Mesangial cell (primary cell): Measurements from ENCODE around the gene TAP2. TPM values are rescaled to one million over a fixed set of nuclear protein-coding genes. Genes with fewer than 3 reads are reported as not detected.

ENCODE experiments used
- total RNA-seq: library from RNA; depleted of rRNA; stranded (reverse); fragments of >200 nt; gene quantifications from 2 replicates; pipeline ENCODE4 v1.2.3, GENCODE V29; 2015

The TAP2 gene
- total RNA-seq: 11.3 and 38.3 TPM in 2 replicates

DNA sequence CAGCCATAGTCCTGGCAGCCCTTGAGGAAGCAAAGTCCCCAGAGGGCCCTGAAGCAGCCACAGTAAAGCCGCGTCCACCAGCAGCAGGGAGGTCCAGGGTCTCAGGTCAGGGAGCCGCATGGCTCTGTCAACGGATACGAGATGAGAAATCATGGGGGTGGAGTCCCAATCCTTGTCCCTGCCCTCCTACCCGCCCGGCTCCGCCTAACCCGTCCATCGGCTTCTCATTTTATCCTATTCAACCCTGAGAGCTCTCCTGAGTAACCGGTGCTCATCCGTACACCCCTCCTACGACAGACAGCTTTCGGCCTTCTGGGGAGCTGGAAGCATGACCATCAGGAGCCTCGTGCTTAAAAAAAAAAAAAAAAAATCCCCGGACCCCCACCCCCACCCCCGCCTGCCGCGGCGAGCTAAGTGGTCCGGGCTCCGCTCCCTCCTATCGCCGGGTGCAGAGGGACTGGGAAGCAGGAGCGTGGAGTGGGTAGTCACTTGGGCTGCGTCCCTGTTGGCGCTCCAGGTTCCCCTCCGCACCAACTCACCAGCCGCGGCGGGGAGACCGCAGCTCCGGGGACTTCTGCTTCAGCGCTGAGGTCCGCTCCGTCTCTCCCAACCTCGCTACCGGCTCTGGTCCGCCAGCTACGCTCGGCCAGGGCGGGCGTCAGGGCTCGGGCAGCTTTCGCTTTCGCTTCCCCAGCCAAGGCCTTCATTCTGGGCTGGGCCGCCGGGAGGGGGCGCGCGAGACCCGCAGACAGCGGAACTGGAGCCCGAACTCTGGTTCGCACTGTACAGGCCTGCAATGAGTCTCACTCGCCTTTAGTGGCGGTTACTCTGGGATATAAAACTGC is at the start of gene TAP2:
TSS of gene TAP2 (minus strand) at position 626 of the 845 bp plus-strand sequence. CDS start at position 120, 506 bp downstream.

DNA sequence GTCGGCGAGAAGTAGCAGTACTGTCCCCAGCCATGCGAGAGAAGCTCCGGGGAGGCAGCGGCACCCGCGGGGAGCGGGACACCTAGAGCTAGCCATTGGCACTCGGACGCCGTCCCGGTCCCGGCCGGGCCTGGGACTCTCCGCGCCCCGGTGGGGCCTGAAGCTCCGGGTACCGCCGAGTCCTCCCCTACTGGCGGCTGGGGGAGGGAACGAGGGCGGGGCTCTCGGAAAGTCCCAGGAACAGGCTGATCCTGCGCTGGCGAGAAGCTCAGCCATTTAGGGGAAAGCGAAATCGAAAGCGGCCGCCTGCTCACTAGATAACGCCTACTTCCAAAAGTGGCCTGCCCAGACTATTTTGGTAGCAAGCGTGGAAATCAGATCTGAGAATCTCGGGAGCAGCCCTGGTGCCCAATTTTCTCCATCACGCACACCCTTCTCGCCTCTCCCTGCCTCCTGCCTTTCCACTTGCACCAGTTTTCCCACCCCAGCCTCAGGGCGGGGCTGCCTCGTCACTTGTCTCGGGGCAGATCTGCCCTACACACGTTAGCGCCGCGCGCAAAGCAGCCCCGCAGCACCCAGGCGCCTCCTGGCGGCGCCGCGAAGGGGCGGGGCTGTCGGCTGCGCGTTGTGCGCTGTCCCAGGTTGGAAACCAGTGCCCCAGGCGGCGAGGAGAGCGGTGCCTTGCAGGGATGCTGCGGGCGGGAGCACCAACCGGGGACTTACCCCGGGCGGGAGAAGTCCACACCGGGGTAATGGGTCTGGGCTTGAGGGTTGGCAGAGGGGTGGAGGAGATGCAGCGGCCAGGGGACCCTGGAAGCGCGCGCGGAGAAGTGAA is 15.2 kb upstream of the TAP2 start, which contains the start of the genes PSMB9 and TAP1:
TSS of gene PSMB9 (plus strand) at position 652 of the 835 bp plus-strand sequence. CDS start at position 690, 38 bp downstream.
TSS of gene TAP1 (minus strand) at position 164 of the 835 bp plus-strand sequence. CDS start at position 96, 68 bp downstream.

DNA sequence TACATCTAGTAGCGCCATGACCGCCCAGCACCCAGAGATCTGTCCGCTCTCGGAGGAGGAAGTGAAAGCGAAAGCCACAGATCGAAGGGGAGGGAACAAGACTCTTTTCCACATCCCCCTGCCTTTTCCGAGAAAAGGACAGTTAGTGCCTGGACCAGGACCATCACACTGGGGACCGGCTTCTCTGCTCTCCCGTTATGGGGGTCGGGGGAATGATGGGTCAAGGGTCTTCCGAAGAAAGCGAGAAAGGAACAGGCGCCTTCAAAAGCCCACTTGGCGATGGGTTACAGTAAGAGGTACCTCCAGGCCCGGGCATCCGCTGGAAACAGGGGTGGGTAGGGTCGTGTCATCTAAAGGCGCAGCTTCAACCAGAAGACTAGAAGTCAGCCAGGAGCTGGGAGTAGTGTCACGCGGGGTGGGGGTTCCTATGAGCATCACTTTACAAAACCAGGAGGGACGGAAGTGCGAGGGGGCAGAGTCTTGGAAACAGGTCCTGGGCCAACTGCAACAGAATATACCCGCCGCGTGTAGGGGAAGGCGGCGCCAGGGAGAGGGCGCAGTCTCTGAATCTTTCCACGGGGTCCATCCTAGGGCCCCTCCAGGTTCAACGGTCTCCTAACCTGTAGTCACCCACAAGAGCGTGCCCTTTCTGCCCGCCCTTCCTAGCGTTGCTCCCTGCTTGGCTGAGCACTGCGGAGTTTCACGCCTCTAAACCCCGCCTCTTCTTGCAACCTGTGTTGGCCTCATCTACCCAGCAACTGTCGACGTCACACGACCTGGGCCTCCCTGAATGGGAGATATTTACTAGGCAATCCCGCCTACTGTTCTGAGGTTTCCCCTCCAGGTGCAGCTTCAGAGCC is 5.7 kb upstream of the TAP2 start, which contains the start of gene PSMB8:
TSS of gene PSMB8 (minus strand) at position 69 of the 860 bp plus-strand sequence. CDS start at position 18, 51 bp downstream.

DNA sequence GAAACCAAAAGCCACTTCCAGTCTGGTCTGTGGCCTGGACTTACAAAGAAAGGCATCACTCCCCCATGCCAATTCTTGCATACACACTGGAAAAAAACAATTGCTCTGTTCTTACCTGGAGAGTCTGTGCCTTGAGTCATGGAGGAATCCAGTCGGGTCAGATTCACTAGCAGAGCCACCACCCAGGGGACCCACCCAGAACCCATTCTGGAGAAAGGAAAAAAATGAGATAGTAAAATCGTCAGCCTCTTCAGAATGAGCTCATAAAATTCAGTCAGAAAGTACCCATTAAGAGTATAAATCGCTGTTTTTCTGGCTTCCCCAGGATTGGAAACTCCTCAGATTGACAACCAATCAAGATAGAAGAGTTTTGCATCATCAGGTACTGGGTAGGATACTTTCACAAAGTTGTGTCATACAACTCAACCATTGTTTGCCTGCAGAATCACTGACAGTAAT is 21.8 kb downstream of the TAP2 start, which contains the start of gene HLA-DOB:
TSS of gene HLA-DOB (minus strand) at position 257 of the 459 bp plus-strand sequence. CDS start at position 206, 51 bp downstream.

Other genes with a start within 250 kb of the TAP2 start
- gene HLA-DRB1, start 248.9 kb downstream of the TAP2 start, total RNA-seq: 0.16 and 0.38 TPM in 2 replicates
- not detected in 2 replicates for gene HLA-DQA1, start 201.3 kb downstream of the TAP2 start, total RNA-seq
- gene HLA-DQB1, start 172.1 kb downstream of the TAP2 start, total RNA-seq: 1.0 TPM in 1 of 2 replicates, not detected in the other
- not detected in 2 replicates for gene HLA-DQA2, start 97.3 kb downstream of the TAP2 start, total RNA-seq
- gene HLA-DQB2, start 75.2 kb downstream of the TAP2 start, total RNA-seq: 0.16 TPM in 1 of 2 replicates, not detected in the other
- gene HLA-DOB, start 21.7 kb downstream of the TAP2 start, total RNA-seq: 0.16 TPM in 1 of 2 replicates, not detected in the other
- gene PSMB8, start 5.3 kb upstream of the TAP2 start, total RNA-seq: 36.0 and 72.1 TPM in 2 replicates
- 32.8 and 46.4 TPM in 2 replicates for gene TAP1, start 15.0 kb upstream of the TAP2 start, total RNA-seq
- gene PSMB9, start 15.5 kb upstream of the TAP2 start, total RNA-seq: 7.0 and 16.7 TPM in 2 replicates
- gene HLA-DMB, start 102.3 kb upstream of the TAP2 start, total RNA-seq: 0.65 and 2.5 TPM in 2 replicates
- gene HLA-DMA, start 114.4 kb upstream of the TAP2 start, total RNA-seq: 1.8 TPM in 1 of 2 replicates, not detected in the other
- 80.0 and 97.4 TPM in 2 replicates for gene BRD2, start 129.9 kb upstream of the TAP2 start, total RNA-seq
- gene HLA-DOA, start 170.9 kb upstream of the TAP2 start, total RNA-seq: under 0.01 TPM in 1 of 2 replicates, not detected in the other
- 6.5 TPM in 1 of 2 replicates, not detected in the other for gene HLA-DPA1, start 234.9 kb upstream of the TAP2 start, total RNA-seq
- gene HLA-DPB1, start 237.3 kb upstream of the TAP2 start, total RNA-seq: 6.8 and 41.1 TPM in 2 replicates